Stimulated activated CD8-positive, alpha-beta memory T cell treated with anti-CD3 and anti-CD28 coated beads, Interleukin-12 subunit alpha, Interleukin-12 subunit beta, amount 100 ng/mL, for 24 hours (primary cell): Measurements from ENCODE around the gene ZFP36.

ENCODE experiments used
- DNase-seq: peaks from one replicate; pipeline ENCODE4 v3.0.0-alpha.2; 2020; ENCODE audit errors: extremely low read depth

ZFP36 gene

GRCh38 chr19:39405958-39406655 is 540 bp upstream of the ZFP36 start:
- no peak for DNase-seq

- DNase-seq, result no peak
Measured at GRCh38 chr19:39407410-39407659, 688 bp downstream of the ZFP36 start.

- no peak for DNase-seq
Measured at GRCh38 chr19:39407660-39408391, 1.2 kb downstream of the ZFP36 start.

- no peak for DNase-seq
Measured at GRCh38 chr19:39408392-39409207, 2.0 kb downstream of the ZFP36 start.

- DNase-seq, result no peak
Measured at GRCh38 chr19:39409208-39410016, 2.8 kb downstream of the ZFP36 start.

- DNase-seq, result no peak
Measured at GRCh38 chr19:39410017-39410830, 3.6 kb downstream of the ZFP36 start.

- DNase-seq, result no peak
Measured at GRCh38 chr19:39410831-39411080, 4.1 kb downstream of the ZFP36 start.

GRCh38 chr19:39411081-39411831 is 4.6 kb downstream of the ZFP36 start:
- no peak for DNase-seq

- DNase-seq, result peak; percentile 78
Measured at GRCh38 chr19:39411832-39412099, 5.1 kb downstream of the ZFP36 start.

- DNase-seq, result peak; percentile 90
Measured at GRCh38 chr19:39412100-39412866, 5.6 kb downstream of the ZFP36 start, which contains the start of gene PLEKHG2. Gene PLEKHG2, plus strand, starts transcription at chr19:39412669. Its CDS starts 1,418 bp downstream, at chr19:39414087.

- DNase-seq, result no peak
Measured at GRCh38 chr19:39412867-39413271, 6.2 kb downstream of the ZFP36 start.

- no peak for DNase-seq
Measured at GRCh38 chr19:39413272-39413910, 6.7 kb downstream of the ZFP36 start.

- no peak for DNase-seq
Measured at GRCh38 chr19:39413911-39414608, 7.4 kb downstream of the ZFP36 start.

- no peak for DNase-seq
Measured at GRCh38 chr19:39415111-39416046, 8.7 kb downstream of the ZFP36 start.

- no peak for DNase-seq
Measured at GRCh38 chr19:39416152-39417120, 9.8 kb downstream of the ZFP36 start.

GRCh38 chr19:39417463-39418181 is 11.0 kb downstream of the ZFP36 start:
- DNase-seq, result no peak
